NCI-H748 (cell line): Measurements from ENCODE around the gene TP53I13.
A peak's percentile ranks its signal among the peaks of the same experiment; 100 is the strongest.

Source experiments
- DNase-seq: peaks from one replicate; lab custom pipeline; 2025; ENCODE audit not compliant: unreplicated experiment; lab: John Stamatoyannopoulos, UW

The TP53I13 gene

GRCh38 chr17:29614349-29615047 is 46.0 kb downstream of the TP53I13 start:
- no peak for DNase-seq

GRCh38 chr17:29615048-29615385 is 46.5 kb downstream of the TP53I13 start:
- DNase-seq, result peak; percentile 48

GRCh38 chr17:29615492-29616299 is 47.2 kb downstream of the TP53I13 start:
- DNase-seq, result peak; percentile 94

GRCh38 chr17:29616300-29617048 is 48.0 kb downstream of the TP53I13 start:
- peak; percentile 74 for DNase-seq

GRCh38 chr17:29617125-29617480 is 48.6 kb downstream of the TP53I13 start:
- peak; percentile 93 for DNase-seq

GRCh38 chr17:29617481-29618271 is 49.2 kb downstream of the TP53I13 start:
- peak; percentile 92 for DNase-seq

GRCh38 chr17:29618272-29619065 is 50.0 kb downstream of the TP53I13 start:
- no peak for DNase-seq

- DNase-seq, result peak; percentile 55
Measured at GRCh38 chr17:29619251-29619650, 50.8 kb downstream of the TP53I13 start.

- no peak for DNase-seq
Measured at GRCh38 chr17:29620271-29620670, 51.8 kb downstream of the TP53I13 start.

- no peak for DNase-seq
Measured at GRCh38 chr17:29620779-29621500, 52.4 kb downstream of the TP53I13 start.

GRCh38 chr17:29621751-29622194 is 53.3 kb downstream of the TP53I13 start:
- no peak for DNase-seq
